Activated CD4-positive, alpha-beta T cell treated with anti-CD3 and anti-CD28 coated beads for 1 hour (primary cell): ENCODE results near the gene SASH3.
"Not testable (repeated sequence)": the region's sequence is repeated elsewhere in the genome, so short reads cannot be mapped to it uniquely, and the experiment has no call there.

Experiments
- DNase-seq: peaks from one replicate; pipeline ENCODE4 v3.0.0-alpha.2; 2020

Gene SASH3

GRCh38 chrX:129779747-129780146 is at the start of gene SASH3:
SASH3 (plus strand) TSS chrX:129779949; CDS start chrX:129780098, 149 bp downstream.
- DNase-seq, result peak; percentile 31

GRCh38 chrX:129731228-129731627 is 48.5 kb upstream of the SASH3 start:
- no peak for DNase-seq

- no peak for DNase-seq
These were observed 46.9 kb upstream of the SASH3 start for GRCh38 chrX:129732857-129733256.

- DNase-seq, result no peak
These were observed 46.4 kb upstream of the SASH3 start for GRCh38 chrX:129733335-129733734.

- DNase-seq, result no peak
These were observed 43.3 kb upstream of the SASH3 start for GRCh38 chrX:129736491-129736890.

GRCh38 chrX:129737916-129738315 is 41.8 kb upstream of the SASH3 start:
- no peak for DNase-seq

- DNase-seq, result no peak
These were observed 41.1 kb upstream of the SASH3 start, which contains the start of gene XPNPEP2 for GRCh38 chrX:129738466-129739308. XPNPEP2 (plus strand) TSS chrX:129738979; CDS start chrX:129739214, 235 bp downstream.

GRCh38 chrX:129739578-129739977 is 40.2 kb upstream of the SASH3 start:
- no peak for DNase-seq

- DNase-seq, result no peak
These were observed 37.6 kb upstream of the SASH3 start for GRCh38 chrX:129741880-129742758.

GRCh38 chrX:129742759-129743152 is 37.0 kb upstream of the SASH3 start:
- DNase-seq, result not testable (repeated sequence)

GRCh38 chrX:129743821-129744220 is 35.9 kb upstream of the SASH3 start:
- DNase-seq, result no peak

GRCh38 chrX:129744861-129745321 is 34.9 kb upstream of the SASH3 start:
- no peak for DNase-seq

- no peak for DNase-seq
These were observed 32.9 kb upstream of the SASH3 start for GRCh38 chrX:129746557-129747470.

- no peak for DNase-seq
These were observed 32.2 kb upstream of the SASH3 start for GRCh38 chrX:129747533-129747932.

GRCh38 chrX:129748305-129748704 is 31.4 kb upstream of the SASH3 start:
- DNase-seq, result no peak

GRCh38 chrX:129749069-129749468 is 30.7 kb upstream of the SASH3 start:
- DNase-seq, result no peak

GRCh38 chrX:129750971-129751370 is 28.8 kb upstream of the SASH3 start:
- DNase-seq, result no peak

- DNase-seq, result no peak
These were observed 25.4 kb upstream of the SASH3 start for GRCh38 chrX:129754056-129755024.

- DNase-seq, result no peak
These were observed 23.7 kb upstream of the SASH3 start for GRCh38 chrX:129755779-129756650.

GRCh38 chrX:129759576-129760061 is 20.1 kb upstream of the SASH3 start:
- no peak for DNase-seq
